ENCODE data around the gene FAM83B. TPM values are rescaled to one million over a fixed set of nuclear protein-coding genes. Genes with fewer than 3 reads are reported as not detected.

The FAM83B gene, protein sequence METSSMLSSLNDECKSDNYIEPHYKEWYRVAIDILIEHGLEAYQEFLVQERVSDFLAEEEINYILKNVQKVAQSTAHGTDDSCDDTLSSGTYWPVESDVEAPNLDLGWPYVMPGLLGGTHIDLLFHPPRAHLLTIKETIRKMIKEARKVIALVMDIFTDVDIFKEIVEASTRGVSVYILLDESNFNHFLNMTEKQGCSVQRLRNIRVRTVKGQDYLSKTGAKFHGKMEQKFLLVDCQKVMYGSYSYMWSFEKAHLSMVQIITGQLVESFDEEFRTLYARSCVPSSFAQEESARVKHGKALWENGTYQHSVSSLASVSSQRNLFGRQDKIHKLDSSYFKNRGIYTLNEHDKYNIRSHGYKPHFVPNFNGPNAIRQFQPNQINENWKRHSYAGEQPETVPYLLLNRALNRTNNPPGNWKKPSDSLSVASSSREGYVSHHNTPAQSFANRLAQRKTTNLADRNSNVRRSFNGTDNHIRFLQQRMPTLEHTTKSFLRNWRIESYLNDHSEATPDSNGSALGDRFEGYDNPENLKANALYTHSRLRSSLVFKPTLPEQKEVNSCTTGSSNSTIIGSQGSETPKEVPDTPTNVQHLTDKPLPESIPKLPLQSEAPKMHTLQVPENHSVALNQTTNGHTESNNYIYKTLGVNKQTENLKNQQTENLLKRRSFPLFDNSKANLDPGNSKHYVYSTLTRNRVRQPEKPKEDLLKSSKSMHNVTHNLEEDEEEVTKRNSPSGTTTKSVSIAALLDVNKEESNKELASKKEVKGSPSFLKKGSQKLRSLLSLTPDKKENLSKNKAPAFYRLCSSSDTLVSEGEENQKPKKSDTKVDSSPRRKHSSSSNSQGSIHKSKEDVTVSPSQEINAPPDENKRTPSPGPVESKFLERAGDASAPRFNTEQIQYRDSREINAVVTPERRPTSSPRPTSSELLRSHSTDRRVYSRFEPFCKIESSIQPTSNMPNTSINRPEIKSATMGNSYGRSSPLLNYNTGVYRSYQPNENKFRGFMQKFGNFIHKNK
- 0.23 TPM for total RNA-seq

DNA sequence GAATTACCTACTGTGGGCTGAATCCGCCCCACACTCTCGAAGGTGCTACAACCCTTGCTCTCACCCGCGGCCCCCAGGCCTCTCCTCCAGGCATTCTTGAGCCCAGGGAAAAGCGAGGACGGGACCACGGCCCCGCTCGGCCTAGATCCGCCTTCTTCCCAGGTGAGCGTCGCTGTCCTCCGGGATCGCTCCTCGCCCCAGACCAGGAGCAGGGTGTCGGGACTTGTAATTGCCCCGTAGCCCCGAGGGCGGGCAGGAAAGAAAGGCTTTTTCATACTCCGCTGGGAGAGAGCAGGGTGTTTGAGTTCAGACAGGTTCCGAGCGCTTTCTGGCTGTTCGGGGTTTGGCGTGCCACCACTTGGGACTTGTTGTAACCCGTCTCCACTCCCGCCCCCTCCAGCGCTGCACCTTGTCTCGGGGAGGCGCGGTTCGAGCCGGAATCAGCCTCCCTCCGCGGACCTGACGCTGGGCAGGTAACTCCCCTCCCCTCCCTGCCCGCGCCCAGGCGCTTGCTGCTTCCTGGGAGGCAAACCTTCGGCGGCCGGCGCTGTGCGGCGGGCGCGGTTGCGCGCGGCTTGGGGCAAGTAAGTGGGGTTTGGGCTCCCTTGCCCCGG lies at the start of gene FAM83B:
FAM83B (plus strand) TSS at position 529 of the 614 bp plus-strand sequence. CDS start 23,476 bp downstream, outside the sequence.

Measured in diencephalon (tissue), 1 donor.